ENCODE measurements around the gene LRP1B.

The LRP1B gene

GRCh38 chr2:141103216-141103615 lies 1027.6 kb downstream of the LRP1B start:
- no peak for DNase-seq

GRCh38 chr2:141079231-141079630 lies 1051.6 kb downstream of the LRP1B start:
- DNase-seq: no peak

- no peak for DNase-seq
These were observed 1055.1 kb downstream of the LRP1B start for GRCh38 chr2:141075753-141076152.

GRCh38 chr2:141068053-141068682 lies 1062.6 kb downstream of the LRP1B start:
- no peak for DNase-seq

- no peak for DNase-seq
These were observed 1065.8 kb downstream of the LRP1B start for GRCh38 chr2:141065042-141065441.

- DNase-seq: no peak
These were observed 1067.4 kb downstream of the LRP1B start for GRCh38 chr2:141063406-141063805.

GRCh38 chr2:141062443-141062842 lies 1068.4 kb downstream of the LRP1B start:
- no peak for DNase-seq

GRCh38 chr2:141062031-141062430 lies 1068.8 kb downstream of the LRP1B start:
- DNase-seq: no peak

GRCh38 chr2:141058556-141058955 lies 1072.3 kb downstream of the LRP1B start:
- DNase-seq: no peak

GRCh38 chr2:141055531-141055930 lies 1075.3 kb downstream of the LRP1B start:
- no peak for DNase-seq

- DNase-seq: no peak
These were observed 1081.9 kb downstream of the LRP1B start for GRCh38 chr2:141048951-141049350.

- DNase-seq: no peak
These were observed 1089.5 kb downstream of the LRP1B start for GRCh38 chr2:141041281-141041680.

- no peak for DNase-seq
These were observed 1092.5 kb downstream of the LRP1B start for GRCh38 chr2:141038341-141038740.

- DNase-seq: no peak
These were observed 1093.5 kb downstream of the LRP1B start for GRCh38 chr2:141037361-141037760.

- no peak for DNase-seq
These were observed 1094.9 kb downstream of the LRP1B start for GRCh38 chr2:141035846-141036420.

GRCh38 chr2:141029428-141030078 lies 1101.3 kb downstream of the LRP1B start:
- no peak for DNase-seq

- no peak for DNase-seq
These were observed 1103.6 kb downstream of the LRP1B start for GRCh38 chr2:141027221-141027620.

GRCh38 chr2:141021611-141022010 lies 1109.2 kb downstream of the LRP1B start:
- DNase-seq: no peak

GRCh38 chr2:141021109-141021508 lies 1109.7 kb downstream of the LRP1B start:
- DNase-seq: no peak

GRCh38 chr2:141020346-141020745 lies 1110.5 kb downstream of the LRP1B start:
- DNase-seq: no peak

GRCh38 chr2:141015341-141016047 lies 1115.3 kb downstream of the LRP1B start:
- DNase-seq: no peak

- no peak for DNase-seq
These were observed 1126.7 kb downstream of the LRP1B start for GRCh38 chr2:141003967-141004657.

GRCh38 chr2:141001750-141002149 lies 1129.1 kb downstream of the LRP1B start:
- no peak for DNase-seq

Data from central memory CD4-positive, alpha-beta T cell (primary cell).